Activated CD4-positive, alpha-beta T cell treated with anti-CD3 and anti-CD28 coated beads for 36 hours (primary cell): ENCODE measurements around the gene SPATA13. TPM values are rescaled to one million over a fixed set of nuclear protein-coding genes. Genes with fewer than 3 reads are reported as not detected.

Source experiments
- ATAC-seq: fragments of 200-7000 bp; cut with Tn5 transposase; one replicate; pipeline ENCODE4 v1.10.0; 2021; ENCODE audit warnings: mild to moderate bottlenecking, moderate library complexity
- CTCF ChIA-PET: fragments of 350-600 bp; sonication (Branson Sonifier 250); formaldehyde crosslinking; loops from one replicate; lab custom pipeline; 2021; ENCODE audit warnings: antibody characterized with exemption; lab: Charles Lee
- POLR2A ChIA-PET: fragments of 350-600 bp; sonication (Branson Sonifier 250); formaldehyde crosslinking; loops from one replicate; lab custom pipeline; 2021; ENCODE audit warnings: antibody characterized with exemption, inconsistent platforms; lab: Charles Lee
- DNase-seq: peaks from one replicate; pipeline ENCODE4 v3.0.0-alpha.2; 2020
- H3K27ac Mint-ChIP-seq: one replicate; pipeline ENCODE4 v1.8.0; 2021; ENCODE audit warnings: mixed read lengths
- H3K27me3 Mint-ChIP-seq: one replicate; pipeline ENCODE4 v1.8.0; 2021; ENCODE audit warnings: mixed read lengths
- H3K36me3 Mint-ChIP-seq: one replicate; pipeline ENCODE4 v1.8.0; 2021; ENCODE audit warnings: low read depth, mixed read lengths
- H3K4me1 Mint-ChIP-seq: one replicate; pipeline ENCODE4 v1.8.0; 2021; ENCODE audit warnings: mixed read lengths
- H3K4me3 Mint-ChIP-seq: one replicate; pipeline ENCODE4 v1.8.0; 2021; ENCODE audit warnings: mild to moderate bottlenecking, moderate library complexity, mixed read lengths
- H3K9me3 Mint-ChIP-seq: one replicate; pipeline ENCODE4 v1.8.0; 2021; ENCODE audit warnings: low read depth, mixed read lengths
- intact Hi-C, 2 experiments: fragments of 100-400 bp; cut with DNase I in 1 of 2; cut with micrococcal nuclease in 1 of 2; formaldehyde crosslinking; loops; one replicate each; pipeline versions ENCODE4 v1.14.2 to v1.15.1; 2022 to 2024; cut with DNase I, micrococcal nuclease
- total RNA-seq, 2 experiments: library from RNA; stranded (reverse); gene quantifications; one replicate each; pipeline ENCODE4 v1.2.3, GENCODE V29; 2021

SPATA13 gene
- total RNA-seq, 2 experiments from 2014 or later = 47.6 to 51.5 TPM

GRCh38 chr13:24127116-24127631 lies 33.3 kb upstream of the SPATA13 start:
- ChIA-PET POLR2A (no interaction called here), CTCF (interaction anchor here (0.7 to 1.4 kb wide), 3 partner anchors 9 to 495 kb away, joined by 3 to 6 read pairs (median 3); no protein-coding TSS in a partner anchor)
- Mint-ChIP-seq H3K4me3 (no peak overlapping the region), H3K36me3 (peaks cover 2% of the 10 kb centered on the region), H3K4me1 (peaks cover 14% of the 10 kb centered on the region), H3K27ac (no peak overlapping the region), H3K9me3 (peaks cover 12% of the 10 kb centered on the region), H3K27me3 (peaks cover 27% of the 10 kb centered on the region)
- ATAC-seq (peak; percentile 96), DNase-seq (peak; percentile 30)
- intact Hi-C loops = no loop called here

GRCh38 chr13:24128112-24128511 lies 32.4 kb upstream of the SPATA13 start:
- CTCF ChIA-PET = interaction anchor here (1.4 kb wide), 1 partner anchor 101 kb away, joined by 3 read pairs; no protein-coding TSS in a partner anchor
- Mint-ChIP-seq H3K9me3 (peaks cover 12% of the 10 kb centered on the region), H3K27me3 (peaks cover 21% of the 10 kb centered on the region), H3K36me3 (peaks cover 2% of the 10 kb centered on the region), H3K27ac (no peak overlapping the region), H3K4me1 (peaks cover 6% of the 10 kb centered on the region), H3K4me3 (no peak overlapping the region)
- POLR2A ChIA-PET = no interaction called here
- intact Hi-C loops = no loop called here
- ATAC-seq (no peak), DNase-seq (no peak)

DNA sequence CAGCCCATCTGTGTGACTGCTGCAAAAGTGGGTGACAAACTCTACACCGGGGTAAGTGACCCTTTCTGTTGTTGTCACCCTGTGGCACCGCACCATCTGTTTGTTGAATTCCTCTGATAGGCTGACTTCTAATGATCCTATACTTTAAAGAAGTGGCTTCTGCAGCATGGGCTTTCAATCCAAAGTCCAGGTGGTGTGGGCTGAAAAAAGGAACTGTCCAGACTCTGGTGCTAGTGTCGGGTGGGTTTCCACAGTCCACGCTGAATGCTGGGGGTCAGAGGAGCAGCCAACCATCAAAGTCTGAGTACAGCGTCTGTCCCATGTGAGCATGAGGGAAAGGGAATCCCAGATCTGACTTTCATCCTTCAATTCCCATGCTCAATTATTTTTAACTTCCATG lies 31.6 kb upstream of the SPATA13 start:
- ATAC-seq (no peak), DNase-seq (no peak)
- peaks cover 2% of the 10 kb centered on the region for H3K36me3 Mint-ChIP-seq
- ChIA-PET POLR2A (no interaction called here), CTCF (interaction anchor here (0.6 kb wide), 1 partner anchor 106 kb away, joined by 3 read pairs; no protein-coding TSS in a partner anchor)
- H3K27ac Mint-ChIP-seq = no peak overlapping the region
- peaks cover 6% of the 10 kb centered on the region for H3K4me1 Mint-ChIP-seq
- H3K27me3 Mint-ChIP-seq = peaks cover 21% of the 10 kb centered on the region
- peaks cover 12% of the 10 kb centered on the region for H3K9me3 Mint-ChIP-seq
- no peak overlapping the region for H3K4me3 Mint-ChIP-seq
- intact Hi-C loops = no loop called here

DNA sequence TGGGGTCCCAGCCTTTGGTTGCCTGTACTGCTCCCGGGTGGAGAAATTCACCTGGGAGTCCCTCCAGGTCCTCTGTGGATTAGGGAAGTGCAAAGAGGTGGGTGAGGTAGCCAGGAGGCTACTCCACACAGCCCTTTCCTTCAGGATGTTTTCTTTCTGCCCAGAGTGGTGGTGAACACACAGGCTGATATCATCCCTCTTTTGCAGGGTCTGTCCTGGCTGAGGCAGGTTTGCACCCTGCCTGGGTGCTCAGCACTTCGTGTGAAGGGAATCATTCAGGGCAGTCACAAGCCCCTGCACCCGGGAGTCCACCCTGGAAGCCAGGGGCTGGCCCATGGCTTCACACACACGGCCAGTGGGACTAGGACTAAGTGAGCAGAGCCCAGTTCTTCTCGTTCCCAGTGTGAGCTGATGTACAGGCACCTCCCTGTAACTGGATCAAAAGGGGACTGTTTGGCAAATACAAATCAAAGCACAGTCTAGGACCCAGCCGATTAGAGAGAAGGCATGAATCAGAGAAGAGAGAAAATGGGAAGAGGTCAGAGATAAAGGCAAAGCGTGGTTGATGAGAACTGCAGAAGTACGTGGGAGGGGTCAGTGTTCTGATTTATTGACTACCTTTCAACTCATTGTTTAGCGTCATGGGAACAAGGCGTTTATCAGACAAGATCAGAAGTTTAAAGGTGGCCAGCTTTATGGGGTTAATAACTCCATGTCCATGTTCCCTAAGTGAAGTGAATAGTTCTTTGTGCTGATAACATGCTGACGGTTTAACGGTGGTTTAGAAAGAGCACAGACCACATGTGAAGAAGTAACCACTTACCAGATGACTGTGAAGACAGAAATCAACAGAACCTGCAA lies 30.4 kb upstream of the SPATA13 start:
- no peak for DNase-seq
- CTCF ChIA-PET = interaction anchor here (1.6 kb wide), 1 partner anchor 15 kb away, joined by 8 read pairs; no protein-coding TSS in a partner anchor
- POLR2A ChIA-PET = no interaction called here
- peaks cover 2% of the 10 kb centered on the region for H3K36me3 Mint-ChIP-seq
- H3K9me3 Mint-ChIP-seq = peaks cover 12% of the 10 kb centered on the region
- intact Hi-C loops = no loop called here
- peaks cover 21% of the 10 kb centered on the region for H3K27me3 Mint-ChIP-seq
- no peak overlapping the region for H3K27ac Mint-ChIP-seq
- no peak for ATAC-seq
- no peak overlapping the region for H3K4me3 Mint-ChIP-seq
- peaks cover 6% of the 10 kb centered on the region for H3K4me1 Mint-ChIP-seq

GRCh38 chr13:24131749-24132148 lies 28.8 kb upstream of the SPATA13 start:
- H3K9me3 Mint-ChIP-seq = peaks cover 12% of the 10 kb centered on the region
- peaks cover 12% of the 10 kb centered on the region for H3K27me3 Mint-ChIP-seq
- H3K36me3 Mint-ChIP-seq = peaks cover 2% of the 10 kb centered on the region
- ChIA-PET CTCF (interaction anchor here (0.6 to 1.6 kb wide), 2 partner anchors 14 to 274 kb away, joined by 3 to 8 read pairs; no protein-coding TSS in a partner anchor), POLR2A (no interaction called here)
- DNase-seq (peak; percentile 21), ATAC-seq (no peak)
- no peak overlapping the region for H3K27ac Mint-ChIP-seq
- no peak overlapping the region for H3K4me3 Mint-ChIP-seq
- intact Hi-C loops = no loop called here
- peaks cover 6% of the 10 kb centered on the region for H3K4me1 Mint-ChIP-seq

GRCh38 chr13:24133021-24133795 lies 27.3 kb upstream of the SPATA13 start:
- no peak overlapping the region for H3K27ac Mint-ChIP-seq
- no peaks in the 10 kb centered on the region for H3K4me1 Mint-ChIP-seq
- peaks cover 12% of the 10 kb centered on the region for H3K27me3 Mint-ChIP-seq
- ATAC-seq (no peak), DNase-seq (no peak)
- H3K4me3 Mint-ChIP-seq = no peak overlapping the region
- ChIA-PET CTCF (interaction anchor here (0.6 kb wide), 2 partner anchors 25 to 100 kb away, joined by 3 read pairs; no protein-coding TSS in a partner anchor), POLR2A (no interaction called here)
- H3K9me3 Mint-ChIP-seq = peaks cover 12% of the 10 kb centered on the region
- intact Hi-C loops = no loop called here
- peaks cover 2% of the 10 kb centered on the region for H3K36me3 Mint-ChIP-seq

GRCh38 chr13:24134231-24134630 lies 26.3 kb upstream of the SPATA13 start:
- ChIA-PET CTCF (no interaction called here), POLR2A (no interaction called here)
- intact Hi-C loops = no loop called here
- peaks cover 12% of the 10 kb centered on the region for H3K27me3 Mint-ChIP-seq
- no peak overlapping the region for H3K27ac Mint-ChIP-seq
- H3K9me3 Mint-ChIP-seq = peaks cover 12% of the 10 kb centered on the region
- H3K4me1 Mint-ChIP-seq = no peaks in the 10 kb centered on the region
- DNase-seq (no peak), ATAC-seq (no peak)
- no peak overlapping the region for H3K4me3 Mint-ChIP-seq
- H3K36me3 Mint-ChIP-seq = peaks cover 2% of the 10 kb centered on the region

DNA sequence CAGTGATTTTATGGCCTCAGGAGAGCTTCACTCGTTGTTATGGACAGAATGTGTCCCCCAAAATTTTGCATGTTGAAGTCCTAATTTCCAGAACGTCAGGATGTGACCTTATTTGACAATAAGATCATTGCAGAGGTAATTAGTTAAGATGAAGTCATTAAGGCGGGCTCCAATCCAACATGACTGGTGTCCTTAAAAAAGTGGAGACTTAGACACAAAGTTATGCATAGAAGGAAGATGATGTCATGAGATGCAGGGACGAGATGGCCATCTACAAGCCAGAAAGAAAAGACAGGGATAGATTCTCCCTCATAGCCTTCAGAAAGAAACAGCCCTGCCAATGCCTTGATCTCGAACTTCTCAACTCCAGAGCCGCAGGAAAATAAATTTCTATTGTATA lies 25.8 kb upstream of the SPATA13 start:
- H3K4me1 Mint-ChIP-seq = no peaks in the 10 kb centered on the region
- ChIA-PET POLR2A (interaction anchor here (0.7 kb wide), 1 partner anchor 17 kb away, joined by 3 read pairs; no protein-coding TSS in a partner anchor), CTCF (no interaction called here)
- H3K9me3 Mint-ChIP-seq = peaks cover 12% of the 10 kb centered on the region
- no peak for ATAC-seq
- H3K27ac Mint-ChIP-seq = no peak overlapping the region
- H3K27me3 Mint-ChIP-seq = peaks cover 12% of the 10 kb centered on the region
- H3K36me3 Mint-ChIP-seq = peaks cover 2% of the 10 kb centered on the region
- H3K4me3 Mint-ChIP-seq = no peak overlapping the region
- DNase-seq = no peak
- intact Hi-C loops = no loop called here

- Mint-ChIP-seq H3K36me3 (peaks cover 2% of the 10 kb centered on the region), H3K4me1 (no peaks in the 10 kb centered on the region), H3K27me3 (peaks cover 6% of the 10 kb centered on the region), H3K4me3 (no peak overlapping the region), H3K27ac (no peak overlapping the region), H3K9me3 (peaks cover 12% of the 10 kb centered on the region)
- ChIA-PET POLR2A (interaction anchor here (0.7 kb wide), 1 partner anchor 18 kb away, joined by 3 read pairs; no protein-coding TSS in a partner anchor), CTCF (interaction anchor here (0.8 to 1.4 kb wide), 3 partner anchors 8 to 115 kb away, joined by 3 to 6 read pairs (median 4); partner anchors contain the start of gene SPATA13)
- intact Hi-C loops = no loop called here
- ATAC-seq (no peak), DNase-seq (no peak)
Measured at GRCh38 chr13:24135674-24136300, 24.7 kb upstream of the SPATA13 start.

DNA sequence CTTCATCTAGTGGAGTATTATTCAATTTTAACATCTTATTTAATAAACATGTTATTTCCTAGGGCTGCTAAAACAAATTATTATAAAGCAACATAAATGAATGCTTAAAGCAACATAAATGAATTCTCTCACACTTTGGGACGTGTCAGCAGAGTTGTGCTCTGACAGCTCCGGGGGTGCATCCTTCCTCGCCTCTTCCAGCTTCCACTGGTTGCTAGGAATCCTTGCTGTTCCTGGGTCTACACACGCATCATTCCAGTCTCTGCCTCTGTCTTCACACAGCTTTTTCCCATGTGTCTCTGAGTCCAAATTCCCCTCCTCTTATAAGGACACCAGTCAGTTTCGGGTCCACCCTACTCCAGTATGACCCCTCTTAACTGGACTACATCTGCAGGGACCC lies 21.6 kb upstream of the SPATA13 start:
- CTCF ChIA-PET = no interaction called here
- H3K4me3 Mint-ChIP-seq = no peak overlapping the region

More for the DNA sequence above, 21.6 kb upstream of the SPATA13 start:
- intact Hi-C loops = no loop called here
- Mint-ChIP-seq H3K9me3 (no peaks in the 10 kb centered on the region), H3K27ac (no peak overlapping the region), H3K27me3 (no peaks in the 10 kb centered on the region), H3K4me1 (no peaks in the 10 kb centered on the region), H3K36me3 (no peaks in the 10 kb centered on the region)
- POLR2A ChIA-PET = no interaction called here
- DNase-seq (no peak), ATAC-seq (no peak)
